Measurements from ENCODE around the gene MRPL23.

Gene MRPL23

DNA sequence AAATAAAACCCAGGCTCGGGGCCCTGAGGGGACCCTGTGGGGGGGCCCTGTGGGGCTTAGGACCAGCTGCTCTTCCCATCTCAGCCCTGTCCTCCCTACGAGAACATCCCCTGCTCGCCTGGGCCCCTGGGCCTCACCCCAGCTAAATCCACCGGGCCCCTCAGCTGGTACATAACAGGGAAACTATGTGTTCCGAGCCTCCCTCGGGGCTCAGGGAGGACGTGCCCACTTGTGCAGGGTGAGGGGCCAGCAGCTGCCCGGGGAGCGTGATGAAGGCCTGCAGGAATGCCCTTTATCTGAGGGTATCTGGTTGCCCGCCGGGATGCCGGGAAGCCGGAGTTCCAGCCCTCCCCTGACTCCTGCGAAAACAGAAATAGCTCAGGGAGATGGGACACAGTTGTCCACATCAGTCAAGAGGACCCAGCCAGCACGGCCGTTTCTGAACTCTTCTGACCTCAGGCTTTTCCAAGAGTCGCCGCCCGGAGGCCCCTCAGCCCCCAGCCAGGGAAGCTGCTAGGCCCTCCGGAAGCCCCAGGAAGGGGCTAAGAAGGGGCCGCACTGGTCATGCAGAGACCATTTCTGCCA lies 20.6 kb downstream of the MRPL23 start:
- Histone ChIP-seq H3K4me1 (ENCODE audit: insufficient read depth, low read length) (no peaks in the 10 kb centered on the region), H3K27ac (ENCODE audit: low read length) (no peak overlapping the region), H3K27me3 (ENCODE audit: insufficient read depth, low read length, poor library complexity) (no peaks in the 10 kb centered on the region), H3K4me2 (ENCODE audit: insufficient read depth, low read length) (no peak overlapping the region), H3K9me3 (ENCODE audit: insufficient read depth, low read length, severe bottlenecking) (no peaks in the 10 kb centered on the region), H4K20me1 (ENCODE audit: insufficient read depth, low read length) (no peaks in the 10 kb centered on the region), H3K9ac (ENCODE audit: low read depth, low read length) (no peak overlapping the region), H3K4me3 (ENCODE audit: low read depth in 1 of 2, low read length in 2 of 2) (no peak overlapping the region), H2AFZ (ENCODE audit: low read depth, low read length) (no peak overlapping the region), H3K79me2 (ENCODE audit: insufficient read depth, low read length) (no peaks in the 10 kb centered on the region), H3K36me3 (ENCODE audit: insufficient read depth, low read length) (no peaks in the 10 kb centered on the region)
- ATAC-seq (ENCODE audit: insufficient read depth, low read depth) (no peak), DNase-seq (no peak)
- TF ChIP-seq, protein P1, sequence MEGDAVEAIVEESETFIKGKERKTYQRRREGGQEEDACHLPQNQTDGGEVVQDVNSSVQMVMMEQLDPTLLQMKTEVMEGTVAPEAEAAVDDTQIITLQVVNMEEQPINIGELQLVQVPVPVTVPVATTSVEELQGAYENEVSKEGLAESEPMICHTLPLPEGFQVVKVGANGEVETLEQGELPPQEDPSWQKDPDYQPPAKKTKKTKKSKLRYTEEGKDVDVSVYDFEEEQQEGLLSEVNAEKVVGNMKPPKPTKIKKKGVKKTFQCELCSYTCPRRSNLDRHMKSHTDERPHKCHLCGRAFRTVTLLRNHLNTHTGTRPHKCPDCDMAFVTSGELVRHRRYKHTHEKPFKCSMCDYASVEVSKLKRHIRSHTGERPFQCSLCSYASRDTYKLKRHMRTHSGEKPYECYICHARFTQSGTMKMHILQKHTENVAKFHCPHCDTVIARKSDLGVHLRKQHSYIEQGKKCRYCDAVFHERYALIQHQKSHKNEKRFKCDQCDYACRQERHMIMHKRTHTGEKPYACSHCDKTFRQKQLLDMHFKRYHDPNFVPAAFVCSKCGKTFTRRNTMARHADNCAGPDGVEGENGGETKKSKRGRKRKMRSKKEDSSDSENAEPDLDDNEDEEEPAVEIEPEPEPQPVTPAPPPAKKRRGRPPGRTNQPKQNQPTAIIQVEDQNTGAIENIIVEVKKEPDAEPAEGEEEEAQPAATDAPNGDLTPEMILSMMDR (IDR thresholded peaks at IDR 0.05; ENCODE audit: borderline replicate concordance, extremely low read depth, low read length, poor library complexity, severe bottlenecking): no peak

DNA sequence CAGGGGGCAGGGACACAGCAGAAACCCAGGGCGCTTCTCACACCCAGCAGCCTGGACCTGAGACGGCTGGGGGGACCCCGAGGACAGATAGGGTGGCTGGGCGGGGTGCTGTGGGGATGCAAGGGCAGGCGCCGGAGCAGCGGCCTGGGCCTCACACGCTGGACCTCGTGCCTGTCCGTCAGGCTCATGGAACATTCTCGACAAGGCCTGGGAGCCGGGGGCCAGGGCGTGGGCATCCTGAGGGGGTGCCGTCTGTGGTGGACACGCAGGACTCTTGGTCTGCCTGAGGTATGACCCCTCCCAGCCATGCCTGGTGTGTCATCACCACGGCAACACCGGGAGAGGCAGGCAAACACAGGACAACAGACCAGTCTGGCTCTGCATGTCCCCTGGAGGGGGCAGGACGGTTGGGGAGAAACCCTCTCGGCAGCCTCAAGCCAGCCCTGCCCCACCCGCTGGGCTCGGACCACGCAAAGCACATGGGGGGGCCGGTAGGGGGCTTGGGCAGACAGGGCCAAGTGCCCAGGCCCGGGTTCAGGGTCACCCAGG lies 21.4 kb downstream of the MRPL23 start:
- no peak for ATAC-seq (ENCODE audit: insufficient read depth, low read depth)
- H3K27me3 ChIP-seq (ENCODE audit: insufficient read depth, low read length, poor library complexity): no peaks in the 10 kb centered on the region
- no peak for TF ChIP-seq EZH2 (IDR thresholded peaks at IDR 0.05; ENCODE audit: borderline replicate concordance, low read depth, low read length, severe bottlenecking)
- TF ChIP-seq, protein P1 (IDR thresholded peaks at IDR 0.05; ENCODE audit: borderline replicate concordance, extremely low read depth, low read length, poor library complexity, severe bottlenecking): no peak

DNA sequence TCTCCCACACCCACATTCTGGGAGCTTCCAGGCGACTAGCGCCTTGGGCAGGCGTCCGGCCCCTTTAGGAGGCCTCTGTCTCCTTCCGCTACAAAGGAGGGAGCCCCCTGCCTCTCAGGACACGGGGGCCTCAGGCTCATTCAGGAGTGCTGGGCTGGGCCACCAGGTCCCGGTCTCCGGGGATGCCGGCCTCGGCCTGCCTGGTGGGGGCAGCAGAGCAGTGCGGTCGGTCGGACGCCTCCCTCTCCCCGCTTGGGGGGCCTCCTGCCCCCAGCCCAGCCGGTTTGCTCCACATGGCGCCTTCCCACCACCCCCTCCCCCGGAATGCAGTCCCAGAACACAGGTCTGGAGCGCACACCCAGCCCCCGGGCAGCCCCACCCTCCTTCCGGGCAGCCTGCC lies 21.9 kb downstream of the MRPL23 start:
- no peak for ATAC-seq (ENCODE audit: insufficient read depth, low read depth)
- H3K27ac ChIP-seq (ENCODE audit: low read length): no peak overlapping the region

More for the DNA sequence above, 21.4 kb downstream of the MRPL23 start:
- Histone ChIP-seq H3K4me1 (ENCODE audit: insufficient read depth, low read length) (no peaks in the 10 kb centered on the region), H3K4me3 (ENCODE audit: low read depth in 1 of 2, low read length in 2 of 2) (no peak overlapping the region), H3K79me2 (ENCODE audit: insufficient read depth, low read length) (no peaks in the 10 kb centered on the region), H3K36me3 (ENCODE audit: insufficient read depth, low read length) (no peaks in the 10 kb centered on the region), H3K9me3 (ENCODE audit: insufficient read depth, low read length, severe bottlenecking) (no peaks in the 10 kb centered on the region), H3K4me2 (ENCODE audit: insufficient read depth, low read length) (no peak overlapping the region), H3K9ac (ENCODE audit: low read depth, low read length) (no peak overlapping the region), H2AFZ (ENCODE audit: low read depth, low read length) (no peak overlapping the region), H3K27ac (ENCODE audit: low read length) (no peak overlapping the region), H4K20me1 (ENCODE audit: insufficient read depth, low read length) (no peaks in the 10 kb centered on the region)
- no peak for DNase-seq

More for the DNA sequence above, 21.9 kb downstream of the MRPL23 start:
- Histone ChIP-seq H3K9me3 (ENCODE audit: insufficient read depth, low read length, severe bottlenecking) (no peaks in the 10 kb centered on the region), H3K9ac (ENCODE audit: low read depth, low read length) (no peak overlapping the region), H3K4me1 (ENCODE audit: insufficient read depth, low read length) (no peaks in the 10 kb centered on the region), H4K20me1 (ENCODE audit: insufficient read depth, low read length) (no peaks in the 10 kb centered on the region), H3K36me3 (ENCODE audit: insufficient read depth, low read length) (no peaks in the 10 kb centered on the region), H3K4me3 (ENCODE audit: low read depth in 1 of 2, low read length in 2 of 2) (no peak overlapping the region), H3K79me2 (ENCODE audit: insufficient read depth, low read length) (no peaks in the 10 kb centered on the region), H3K27me3 (ENCODE audit: insufficient read depth, low read length, poor library complexity) (no peaks in the 10 kb centered on the region), H3K4me2 (ENCODE audit: insufficient read depth, low read length) (no peak overlapping the region), H2AFZ (ENCODE audit: low read depth, low read length) (no peak overlapping the region)
- no peak for DNase-seq
- no peak for TF ChIP-seq EZH2 (IDR thresholded peaks at IDR 0.05; ENCODE audit: borderline replicate concordance, low read depth, low read length, severe bottlenecking)
- TF ChIP-seq, protein P1 (IDR thresholded peaks at IDR 0.05; ENCODE audit: borderline replicate concordance, extremely low read depth, low read length, poor library complexity, severe bottlenecking): no peak
